ENCODE measurements around the gene ZPLD1.

ZPLD1 gene

DNA sequence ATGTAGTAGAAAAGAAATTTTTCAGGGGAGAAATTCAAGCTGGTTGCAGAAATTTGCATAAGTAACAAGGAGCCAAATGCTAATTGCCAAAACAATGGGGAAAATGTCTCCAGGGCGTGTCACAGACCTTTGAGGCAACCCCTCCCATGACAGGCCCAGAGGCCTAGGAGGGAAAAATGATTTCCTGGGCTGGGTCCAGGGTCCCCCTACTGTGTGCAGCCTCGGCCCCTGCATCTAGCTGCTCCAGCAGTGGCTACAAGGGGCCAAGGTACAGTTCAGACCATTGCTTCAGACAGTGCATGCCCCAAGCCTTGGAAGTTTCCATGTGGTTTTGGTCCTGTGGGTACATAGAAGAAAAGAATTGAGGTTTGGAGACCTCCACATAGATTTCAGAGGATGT, 70.7 kb downstream of the ZPLD1 start:
- Histone ChIP-seq H3K79me2 (ENCODE audit: insufficient read depth, low read depth) (no peaks in the 10 kb centered on the region), H3K4me2 (no peak overlapping the region), H2AFZ (ENCODE audit: low read depth) (no peak overlapping the region), H3K4me1 (ENCODE audit: low read depth, poor library complexity, severe bottlenecking) (no peaks in the 10 kb centered on the region), H3K4me3 (IDR thresholded peaks at IDR 0.05; ENCODE audit: insufficient read depth, low read depth, low read length) (no peak overlapping the region), H3K27me3 (ENCODE audit: insufficient read depth, low read depth) (no peaks in the 10 kb centered on the region), H3K36me3 (ENCODE audit: insufficient read depth) (no peaks in the 10 kb centered on the region), H4K20me1 (ENCODE audit: insufficient read depth) (no peaks in the 10 kb centered on the region), H3K9ac (no peak overlapping the region), H3K27ac (no peak overlapping the region)
- TF ChIP-seq, protein P1, sequence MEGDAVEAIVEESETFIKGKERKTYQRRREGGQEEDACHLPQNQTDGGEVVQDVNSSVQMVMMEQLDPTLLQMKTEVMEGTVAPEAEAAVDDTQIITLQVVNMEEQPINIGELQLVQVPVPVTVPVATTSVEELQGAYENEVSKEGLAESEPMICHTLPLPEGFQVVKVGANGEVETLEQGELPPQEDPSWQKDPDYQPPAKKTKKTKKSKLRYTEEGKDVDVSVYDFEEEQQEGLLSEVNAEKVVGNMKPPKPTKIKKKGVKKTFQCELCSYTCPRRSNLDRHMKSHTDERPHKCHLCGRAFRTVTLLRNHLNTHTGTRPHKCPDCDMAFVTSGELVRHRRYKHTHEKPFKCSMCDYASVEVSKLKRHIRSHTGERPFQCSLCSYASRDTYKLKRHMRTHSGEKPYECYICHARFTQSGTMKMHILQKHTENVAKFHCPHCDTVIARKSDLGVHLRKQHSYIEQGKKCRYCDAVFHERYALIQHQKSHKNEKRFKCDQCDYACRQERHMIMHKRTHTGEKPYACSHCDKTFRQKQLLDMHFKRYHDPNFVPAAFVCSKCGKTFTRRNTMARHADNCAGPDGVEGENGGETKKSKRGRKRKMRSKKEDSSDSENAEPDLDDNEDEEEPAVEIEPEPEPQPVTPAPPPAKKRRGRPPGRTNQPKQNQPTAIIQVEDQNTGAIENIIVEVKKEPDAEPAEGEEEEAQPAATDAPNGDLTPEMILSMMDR (conservative IDR thresholded peaks at IDR 0.05; ENCODE audit: low read depth, low read length): no peak

DNA sequence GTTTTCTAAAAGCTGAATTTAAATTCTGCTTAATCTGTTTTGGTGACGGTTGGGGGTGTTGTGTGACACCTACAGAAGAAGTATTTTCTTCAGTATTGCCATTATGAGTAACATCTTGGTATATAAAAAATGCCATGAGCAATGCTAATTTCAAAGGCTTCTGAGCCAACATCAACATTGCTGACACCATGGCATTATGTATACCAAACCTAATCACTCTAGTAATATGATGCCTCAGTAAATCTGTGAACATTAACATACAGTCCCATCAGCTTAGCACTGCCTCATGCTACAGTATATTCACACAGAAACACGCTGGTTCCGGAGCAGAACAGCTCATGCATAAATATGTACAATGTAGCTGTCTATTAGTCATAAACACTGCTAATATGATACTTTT, 75.8 kb downstream of the ZPLD1 start:
- no peaks in the 10 kb centered on the region for H3K79me2 ChIP-seq (ENCODE audit: insufficient read depth, low read depth)
- TF ChIP-seq, protein P1 (conservative IDR thresholded peaks at IDR 0.05; ENCODE audit: low read depth, low read length): no peak
- H3K4me2 ChIP-seq: no peak overlapping the region
- no peaks in the 10 kb centered on the region for H3K36me3 ChIP-seq (ENCODE audit: insufficient read depth)
- no peaks in the 10 kb centered on the region for H3K27me3 ChIP-seq (ENCODE audit: insufficient read depth, low read depth)
- no peak overlapping the region for H3K9ac ChIP-seq
- H3K27ac ChIP-seq: no peak overlapping the region
- peaks cover 11% of the 10 kb centered on the region for H3K4me1 ChIP-seq (ENCODE audit: low read depth, poor library complexity, severe bottlenecking)
- no peak overlapping the region for H3K4me3 ChIP-seq (IDR thresholded peaks at IDR 0.05; ENCODE audit: insufficient read depth, low read depth, low read length)
- no peak overlapping the region for H2AFZ ChIP-seq (ENCODE audit: low read depth)
- no peaks in the 10 kb centered on the region for H4K20me1 ChIP-seq (ENCODE audit: insufficient read depth)

DNA sequence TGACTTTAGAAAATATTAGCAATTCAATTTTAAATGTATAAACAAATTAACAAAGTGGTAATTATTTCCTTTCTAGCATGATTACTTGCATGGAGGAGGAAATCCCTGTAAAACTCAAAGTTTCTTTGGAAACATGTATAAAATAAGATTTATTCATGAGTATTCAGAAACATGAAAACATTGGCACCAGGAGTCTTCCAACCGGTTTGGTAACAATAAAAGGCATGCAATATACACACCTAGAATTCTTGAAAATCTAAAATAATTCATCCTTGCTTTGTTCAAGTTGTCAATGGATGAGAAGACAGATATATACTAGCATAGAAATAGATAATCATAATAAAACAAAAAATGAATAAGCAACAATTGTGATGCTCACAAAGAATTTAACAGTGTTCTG, 76.4 kb downstream of the ZPLD1 start:
- Histone ChIP-seq H3K79me2 (ENCODE audit: insufficient read depth, low read depth) (no peaks in the 10 kb centered on the region), H2AFZ (ENCODE audit: low read depth) (no peak overlapping the region), H3K4me1 (ENCODE audit: low read depth, poor library complexity, severe bottlenecking) (peaks cover 11% of the 10 kb centered on the region), H3K27me3 (ENCODE audit: insufficient read depth, low read depth) (no peaks in the 10 kb centered on the region), H3K4me3 (IDR thresholded peaks at IDR 0.05; ENCODE audit: insufficient read depth, low read depth, low read length) (no peak overlapping the region), H3K36me3 (ENCODE audit: insufficient read depth) (no peaks in the 10 kb centered on the region), H3K4me2 (no peak overlapping the region), H3K27ac (no peak overlapping the region), H3K9ac (no peak overlapping the region), H4K20me1 (ENCODE audit: insufficient read depth) (no peaks in the 10 kb centered on the region)
- TF ChIP-seq, protein P1 (conservative IDR thresholded peaks at IDR 0.05; ENCODE audit: low read depth, low read length): no peak

DNA sequence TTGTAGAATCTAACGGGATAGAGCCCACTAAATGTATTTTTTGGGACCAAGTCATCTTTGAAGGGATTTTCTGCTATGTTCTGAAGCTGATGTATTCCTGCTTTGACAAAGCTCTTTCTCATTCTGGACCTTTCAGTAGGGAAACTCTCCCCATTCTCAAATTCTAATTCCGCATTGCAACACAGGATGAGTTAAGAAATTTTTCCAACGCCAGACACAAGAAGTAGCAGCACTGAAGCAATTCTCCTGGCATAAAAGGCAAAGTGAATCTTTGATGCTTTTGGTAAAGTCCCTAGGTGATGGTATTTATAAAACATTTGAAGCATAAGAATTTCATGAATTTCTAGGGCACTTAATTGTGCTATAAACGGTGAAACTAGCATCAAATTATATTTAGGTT, 76.8 kb downstream of the ZPLD1 start:
- Histone ChIP-seq H3K9ac (no peak overlapping the region), H3K79me2 (ENCODE audit: insufficient read depth, low read depth) (no peaks in the 10 kb centered on the region), H3K4me2 (no peak overlapping the region), H4K20me1 (ENCODE audit: insufficient read depth) (no peaks in the 10 kb centered on the region), H3K27me3 (ENCODE audit: insufficient read depth, low read depth) (no peaks in the 10 kb centered on the region), H3K27ac (no peak overlapping the region), H2AFZ (ENCODE audit: low read depth) (no peak overlapping the region), H3K36me3 (ENCODE audit: insufficient read depth) (no peaks in the 10 kb centered on the region), H3K4me1 (ENCODE audit: low read depth, poor library complexity, severe bottlenecking) (peaks cover 11% of the 10 kb centered on the region), H3K4me3 (IDR thresholded peaks at IDR 0.05; ENCODE audit: insufficient read depth, low read depth, low read length) (no peak overlapping the region)
- TF ChIP-seq, protein P1 (conservative IDR thresholded peaks at IDR 0.05; ENCODE audit: low read depth, low read length): no peak
